ENCODE results near the gene POLR3F.
A peak's percentile ranks its signal among the peaks of the same experiment; 100 is the strongest.
"Not testable (repeated sequence)": the region's sequence is repeated elsewhere in the genome, so short reads cannot be mapped to it uniquely, and the experiment has no call there.

The POLR3F gene, protein sequence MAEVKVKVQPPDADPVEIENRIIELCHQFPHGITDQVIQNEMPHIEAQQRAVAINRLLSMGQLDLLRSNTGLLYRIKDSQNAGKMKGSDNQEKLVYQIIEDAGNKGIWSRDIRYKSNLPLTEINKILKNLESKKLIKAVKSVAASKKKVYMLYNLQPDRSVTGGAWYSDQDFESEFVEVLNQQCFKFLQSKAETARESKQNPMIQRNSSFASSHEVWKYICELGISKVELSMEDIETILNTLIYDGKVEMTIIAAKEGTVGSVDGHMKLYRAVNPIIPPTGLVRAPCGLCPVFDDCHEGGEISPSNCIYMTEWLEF

GRCh38 chr20:18466894-18467730 is at the start of gene POLR3F, which contains the start of gene DZANK1:
Gene POLR3F, plus strand, starts transcription at chr20:18467390. Its CDS starts 117 bp downstream, at chr20:18467507.
Gene DZANK1, minus strand, starts transcription at chr20:18467030. Its CDS starts 1,672 bp downstream, at chr20:18465358.
- peak; percentile 91 for DNase-seq

DNA sequence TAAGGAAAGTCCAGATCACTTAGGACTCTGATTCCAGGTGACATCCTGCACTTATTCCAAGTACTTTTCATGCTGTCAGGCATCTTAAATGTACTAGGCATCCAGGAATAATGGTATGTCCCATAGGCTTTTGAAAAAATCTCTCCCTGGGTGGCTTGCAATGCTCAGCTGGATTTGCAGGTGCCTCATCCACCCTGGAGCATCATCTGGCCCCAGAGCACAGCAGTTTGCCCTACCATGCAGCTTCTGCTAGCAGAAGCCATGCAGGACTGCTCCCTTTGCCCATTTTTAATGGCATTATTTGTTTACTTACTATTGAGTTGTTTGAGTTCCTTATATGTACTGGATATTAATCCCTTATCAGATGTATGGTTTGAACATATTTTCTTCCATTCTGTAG is 45.6 kb upstream of the POLR3F start:
- DNase-seq: no peak

DNA sequence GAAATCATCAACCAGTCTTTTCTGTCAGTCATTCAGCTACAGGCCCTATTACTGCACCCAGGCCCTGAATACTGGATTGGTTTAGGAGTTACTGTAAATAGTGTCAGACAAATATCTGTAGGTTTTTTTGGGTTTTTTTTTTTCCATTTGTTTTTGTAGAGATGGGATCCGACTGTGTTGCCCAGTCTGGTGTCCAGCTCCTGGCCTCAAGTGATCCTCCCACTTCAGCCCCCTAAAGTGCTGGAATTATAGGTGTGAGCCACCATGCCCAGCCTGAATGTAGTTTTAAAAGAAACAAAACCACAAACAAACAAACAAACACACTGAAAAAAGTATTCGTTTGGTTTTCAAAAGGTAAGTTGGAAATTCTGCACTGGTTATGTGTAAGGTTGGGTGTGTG is 40.0 kb upstream of the POLR3F start:
- no peak for DNase-seq

- no peak for DNase-seq
These were observed 38.6 kb upstream of the POLR3F start for GRCh38 chr20:18428490-18429173.

GRCh38 chr20:18430172-18430826 is 36.9 kb upstream of the POLR3F start:
- DNase-seq: no peak

- DNase-seq: no peak
These were observed 36.0 kb upstream of the POLR3F start for GRCh38 chr20:18431206-18431605.

DNA sequence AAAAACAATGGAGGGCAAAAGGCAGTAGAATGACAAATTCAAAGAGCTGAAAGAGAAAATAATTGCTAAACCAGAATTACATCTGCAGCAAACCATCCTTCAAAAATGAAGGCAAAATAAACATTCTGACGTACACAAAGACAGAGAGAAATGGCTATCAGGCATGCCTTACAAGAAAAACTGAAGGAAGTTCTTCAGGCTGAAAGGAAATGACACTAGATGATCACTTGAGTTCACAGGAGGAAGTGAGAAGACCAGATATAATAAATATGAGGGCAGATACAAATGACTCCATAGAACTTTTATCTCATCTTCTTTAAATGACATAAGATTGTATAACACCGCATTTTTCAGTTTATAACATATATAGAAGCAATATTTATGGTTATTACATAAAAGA is 30.3 kb upstream of the POLR3F start:
- DNase-seq: no peak

GRCh38 chr20:18440403-18440802 is 26.8 kb upstream of the POLR3F start:
- no peak for DNase-seq

GRCh38 chr20:18443886-18444285 is 23.3 kb upstream of the POLR3F start:
- no peak for DNase-seq

GRCh38 chr20:18456600-18456999 is 10.6 kb upstream of the POLR3F start:
- no peak for DNase-seq

DNA sequence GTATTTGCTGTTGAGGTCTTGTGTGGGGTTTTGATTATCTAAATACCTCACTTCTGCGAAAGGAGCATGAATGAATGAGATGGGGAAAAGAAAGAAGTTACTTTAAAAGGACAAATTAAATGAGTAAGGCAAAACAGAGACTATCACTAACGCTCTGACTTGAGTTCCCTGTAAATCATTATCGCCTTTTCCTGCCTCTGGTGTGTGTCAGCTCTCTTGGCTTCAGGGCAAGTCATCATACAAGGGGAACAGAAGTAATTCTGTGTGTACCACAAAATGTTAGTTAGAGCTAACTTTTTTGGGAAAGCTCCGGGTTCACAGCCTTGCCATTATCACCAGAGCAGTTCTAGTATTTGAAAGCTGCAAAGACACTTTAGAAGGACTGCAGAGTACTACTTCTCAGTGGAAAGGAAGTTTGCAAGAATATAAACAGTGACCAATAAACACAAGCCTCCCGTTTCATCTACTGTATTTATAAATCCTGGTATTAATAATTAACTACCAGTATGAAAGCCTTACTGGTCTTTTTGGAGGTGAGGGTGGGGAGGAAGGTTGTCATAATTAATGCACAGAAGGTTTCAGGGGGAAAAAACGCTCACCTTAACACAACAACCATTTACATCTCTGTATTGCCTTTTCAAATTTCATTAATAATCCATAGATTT is 1.5 kb upstream of the POLR3F start:
- no peak for DNase-seq

DNA sequence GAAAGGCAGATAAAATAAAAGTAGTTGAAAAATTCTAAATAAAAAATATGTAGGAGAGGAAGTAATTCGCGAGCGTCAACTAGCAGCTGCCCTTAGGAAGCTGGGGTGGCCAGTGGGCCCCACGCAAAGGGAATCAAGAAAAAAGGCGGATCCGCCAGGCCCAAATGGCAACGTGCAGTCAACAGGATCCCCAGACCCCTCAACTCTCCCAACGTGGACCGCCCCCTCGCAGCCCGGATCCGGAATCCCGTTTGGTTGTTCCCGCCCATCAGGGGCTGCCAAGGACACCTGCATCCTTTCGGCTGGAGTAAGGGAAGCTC is 656 bp upstream of the POLR3F start:
- DNase-seq: no peak

GRCh38 chr20:18477218-18477617 is 10.0 kb downstream of the POLR3F start:
- no peak for DNase-seq

DNA sequence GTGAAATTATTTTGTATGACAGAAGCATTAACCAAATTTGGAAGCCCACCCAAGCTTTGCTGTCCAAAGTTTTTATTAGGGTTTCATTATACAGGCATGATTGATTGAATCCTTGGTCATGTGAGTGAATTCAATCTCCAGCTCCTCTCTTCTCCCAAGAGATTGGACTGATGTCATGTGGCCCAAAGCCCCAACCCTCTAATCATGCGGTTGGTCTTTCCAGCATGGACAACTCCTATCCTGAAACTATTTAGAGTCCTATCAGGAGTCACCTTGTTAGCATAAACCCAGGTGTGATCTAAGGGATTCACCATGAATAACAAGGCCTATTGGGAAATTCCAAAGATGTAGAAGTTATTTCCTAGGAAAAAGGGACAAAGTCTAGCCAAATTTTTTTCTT is 10.6 kb downstream of the POLR3F start:
- no peak for DNase-seq

DNA sequence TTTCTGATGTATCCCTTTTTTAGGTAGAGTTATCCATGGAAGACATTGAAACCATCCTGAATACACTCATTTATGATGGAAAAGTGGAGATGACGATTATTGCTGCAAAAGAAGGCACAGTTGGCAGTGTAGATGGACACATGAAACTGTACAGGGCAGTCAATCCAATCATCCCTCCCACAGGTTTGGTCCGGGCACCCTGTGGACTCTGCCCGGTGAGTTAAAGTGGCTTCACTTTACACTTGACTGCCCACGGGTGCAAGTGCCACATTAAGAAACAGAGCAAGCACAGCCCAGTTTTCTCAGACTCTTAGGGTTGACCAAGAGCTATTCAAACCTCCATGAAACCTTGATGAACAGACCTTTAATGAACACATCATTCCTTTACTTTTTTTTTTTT is 14.4 kb downstream of the POLR3F start:
- no peak for DNase-seq

- no peak for DNase-seq
These were observed 21.1 kb downstream of the POLR3F start for GRCh38 chr20:18488301-18488700.

DNA sequence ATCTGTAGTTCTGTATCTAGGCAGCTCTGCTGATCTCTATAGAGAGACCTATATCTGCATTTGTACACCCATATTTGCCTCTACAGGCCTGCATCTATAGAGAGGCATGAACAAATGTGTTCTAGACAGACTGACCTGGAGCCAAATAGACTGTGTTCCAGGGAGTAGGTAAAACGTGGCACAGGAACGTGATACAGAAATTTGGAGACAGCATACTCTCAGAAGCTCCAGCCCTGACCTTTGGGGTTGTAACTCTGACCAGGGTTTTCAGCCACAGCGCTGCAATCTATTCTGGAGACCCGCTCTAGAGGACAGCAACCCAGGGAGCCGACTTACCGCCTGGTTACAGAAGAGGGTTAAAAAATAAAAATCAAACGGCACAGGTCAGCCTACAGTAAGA is 28.9 kb downstream of the POLR3F start:
- DNase-seq: no peak

- DNase-seq: peak; percentile 66
These were observed 29.8 kb downstream of the POLR3F start, which contains the start of gene RBBP9 for GRCh38 chr20:18496740-18497592. Gene RBBP9, minus strand, starts transcription at chr20:18497225. Its CDS starts 58 bp downstream, at chr20:18497167.

DNA sequence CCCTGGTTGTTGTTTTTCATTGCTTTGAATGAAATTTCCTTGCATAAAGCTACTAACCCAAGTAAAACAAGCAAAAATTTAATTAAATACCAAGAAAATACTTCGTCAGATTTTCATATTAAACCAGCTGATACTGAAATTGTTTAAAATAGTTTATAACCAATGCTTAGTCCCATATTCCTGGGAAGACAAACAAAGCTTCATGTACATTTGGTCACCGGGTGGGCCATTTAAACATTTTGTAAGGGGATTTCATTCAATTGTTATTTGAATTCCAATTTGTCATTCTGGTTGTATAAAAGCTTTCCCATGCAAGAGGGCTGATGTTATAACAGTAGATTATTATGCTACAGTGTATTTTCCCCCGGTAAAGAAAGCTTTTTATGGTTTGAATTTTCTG is 30.4 kb downstream of the POLR3F start:
- no peak for DNase-seq

GRCh38 chr20:18501672-18502071 is 34.5 kb downstream of the POLR3F start:
- not testable (repeated sequence) for DNase-seq

GRCh38 chr20:18504479-18505060 is 37.4 kb downstream of the POLR3F start:
- no peak for DNase-seq
